Measurements from ENCODE around the gene WNK1.
"Not testable (repeated sequence)": the region's sequence is repeated elsewhere in the genome, so short reads cannot be mapped to it uniquely, and the experiment has no call there.

WNK1 gene

GRCh38 chr12:751999-752694 is at the start of gene WNK1:
TSS of gene WNK1 (plus strand) at chr12:752579. CDS start at chr12:753566, 987 bp downstream.
- DNase-seq: peak; percentile 94

- DNase-seq: no peak
These were observed 47.7 kb upstream of the WNK1 start for GRCh38 chr12:704516-705242.

- not testable (repeated sequence) for DNase-seq
These were observed 44.3 kb upstream of the WNK1 start for GRCh38 chr12:708084-708483.

DNA sequence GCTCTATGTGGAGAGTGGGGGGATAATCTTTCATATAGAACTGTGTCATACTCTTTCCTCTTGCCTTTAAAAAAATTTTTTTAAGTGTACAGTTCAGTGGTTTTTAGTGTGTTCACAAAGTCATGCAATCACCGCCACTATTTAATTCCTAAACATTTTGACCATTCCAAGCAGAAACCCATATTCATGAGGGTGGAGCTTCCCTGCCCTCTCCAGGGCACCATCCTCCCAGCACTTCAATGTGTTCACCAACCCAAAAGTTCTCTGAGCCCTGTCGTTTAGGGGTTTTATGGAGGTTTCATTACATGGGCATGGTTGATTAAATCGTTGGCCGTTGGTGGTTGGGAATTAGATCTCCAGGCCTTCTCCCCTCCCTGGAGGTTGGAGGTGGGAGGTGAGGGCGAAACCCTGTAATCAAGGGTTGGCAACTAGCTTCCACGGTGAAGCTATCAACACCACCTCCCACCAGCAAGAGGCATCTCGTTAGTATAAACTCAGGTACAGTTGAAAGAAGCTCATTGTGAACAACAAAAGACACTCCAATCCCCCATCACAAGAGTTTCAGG is 42.8 kb upstream of the WNK1 start:
- DNase-seq: no peak

GRCh38 chr12:712172-712863 is 40.1 kb upstream of the WNK1 start:
- DNase-seq: no peak

GRCh38 chr12:713281-713875 is 39.0 kb upstream of the WNK1 start:
- DNase-seq: no peak

- DNase-seq: no peak
These were observed 35.9 kb upstream of the WNK1 start for GRCh38 chr12:716506-716905.

GRCh38 chr12:718756-719102 is 33.6 kb upstream of the WNK1 start:
- no peak for DNase-seq

- DNase-seq: no peak
These were observed 32.0 kb upstream of the WNK1 start for GRCh38 chr12:720231-720941.

GRCh38 chr12:724194-724855 is 28.1 kb upstream of the WNK1 start:
- DNase-seq: no peak

DNA sequence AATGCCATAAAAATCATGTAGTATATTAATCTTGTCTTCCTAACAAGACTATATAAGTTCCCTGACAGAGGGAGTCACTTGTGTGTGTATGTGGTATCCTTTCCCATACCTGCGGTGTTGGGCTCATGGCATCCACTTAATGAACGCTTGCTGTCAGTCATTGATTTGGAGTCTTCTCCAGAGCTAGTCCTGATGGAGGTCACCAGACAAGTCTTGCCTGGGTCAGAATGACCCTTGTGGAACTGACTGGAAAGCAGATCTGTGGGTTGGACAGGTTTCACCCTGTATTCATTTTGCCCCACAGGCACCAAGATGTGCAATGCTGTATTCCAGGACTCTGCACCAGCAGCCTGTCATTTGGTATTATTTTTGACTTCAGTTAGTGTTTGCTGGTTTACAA is 27.3 kb upstream of the WNK1 start:
- no peak for DNase-seq

- no peak for DNase-seq
These were observed 25.9 kb upstream of the WNK1 start for GRCh38 chr12:726281-727140.

DNA sequence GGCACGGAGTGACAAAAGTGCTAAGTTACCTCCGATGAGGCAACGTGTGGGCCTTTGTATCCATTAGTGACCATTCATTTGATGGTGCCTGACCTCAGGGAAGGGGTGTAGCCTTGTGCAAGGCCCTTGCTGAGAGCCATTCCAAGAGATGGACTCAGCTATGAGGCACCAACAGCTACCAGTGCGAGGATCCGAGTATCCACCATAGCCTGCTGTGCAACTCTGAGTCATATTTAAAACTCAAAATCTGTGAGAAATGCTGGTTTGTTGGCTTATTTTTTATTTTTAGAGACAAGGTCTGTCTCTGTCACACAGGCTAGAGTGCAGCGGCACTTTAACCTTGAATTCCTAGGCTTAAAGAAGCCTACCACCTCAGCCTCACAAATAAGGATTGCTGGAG is 25.1 kb upstream of the WNK1 start:
- DNase-seq: no peak

- no peak for DNase-seq
These were observed 23.6 kb upstream of the WNK1 start for GRCh38 chr12:728781-729180.

GRCh38 chr12:729221-729620 is 23.2 kb upstream of the WNK1 start:
- no peak for DNase-seq

GRCh38 chr12:730550-730949 is 21.8 kb upstream of the WNK1 start:
- no peak for DNase-seq

DNA sequence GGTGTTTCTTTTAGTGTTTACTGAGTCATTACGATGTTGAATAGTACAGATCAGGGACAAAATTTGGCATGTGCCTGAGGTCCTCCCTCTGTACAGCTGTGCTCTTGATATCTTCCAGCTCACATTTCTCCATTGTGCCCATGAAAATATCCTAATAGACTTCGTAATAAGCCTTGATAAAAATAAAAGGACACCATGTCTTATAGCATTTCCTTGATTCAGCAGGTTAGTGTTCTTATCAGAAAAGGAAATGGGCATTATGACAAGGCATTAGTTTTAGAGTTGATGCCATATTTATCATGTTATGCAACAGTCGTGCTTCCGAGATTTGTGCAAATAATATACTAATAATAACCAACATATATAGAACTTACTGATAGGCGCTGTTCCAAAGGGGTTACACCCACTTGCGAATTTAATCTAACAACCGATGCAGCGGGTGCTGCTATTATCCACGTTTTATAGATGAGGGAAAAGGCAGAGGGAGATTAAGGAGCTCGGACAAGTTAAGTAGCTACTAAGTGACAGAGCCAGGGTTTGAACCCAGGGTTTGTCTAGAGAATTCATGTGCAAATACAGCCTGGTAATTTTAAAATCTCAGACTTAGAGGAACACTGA is 15.1 kb upstream of the WNK1 start:
- DNase-seq: no peak

DNA sequence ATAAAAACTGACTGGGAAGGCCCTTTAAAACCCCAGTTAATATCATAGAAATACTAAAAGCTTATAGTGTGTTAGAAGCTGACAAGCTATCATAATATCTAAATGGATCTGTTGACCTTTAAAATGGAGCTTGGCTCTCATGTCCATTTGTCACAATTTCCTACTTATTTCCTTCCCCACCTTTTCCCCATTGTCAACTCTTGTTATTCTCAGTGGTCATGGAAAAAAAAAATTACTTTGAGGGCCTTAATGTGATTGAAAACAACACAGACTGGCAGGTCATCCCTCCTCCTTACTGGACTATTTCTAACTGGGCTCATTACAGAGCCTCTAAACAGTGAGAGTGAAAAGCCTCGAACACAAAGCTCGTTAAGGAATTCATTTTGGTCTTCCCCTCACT is 13.7 kb upstream of the WNK1 start:
- DNase-seq: peak; percentile 71

GRCh38 chr12:739349-739748 is 13.0 kb upstream of the WNK1 start:
- no peak for DNase-seq

- no peak for DNase-seq
These were observed 11.5 kb upstream of the WNK1 start for GRCh38 chr12:740921-741320.

Data from retina (tissue), 1 donor.